Urinary bladder (tissue), 4 donors: ENCODE data around the gene BNIP2. TPM values are rescaled to one million over a fixed set of nuclear protein-coding genes. Genes with fewer than 3 reads are reported as not detected.
"Not testable (repeated sequence)": the region's sequence is repeated elsewhere in the genome, so short reads cannot be mapped to it uniquely, and the experiment has no call there.

Source experiments
- DNase-seq: peaks from one replicate; pipeline ENCODE4 v3.0.0-alpha.2; 2015; ENCODE audit errors: extremely low spot score
- H3K27ac ChIP-seq: one replicate; pipeline ENCODE4 v1.5.1; 2013; ENCODE audit warnings: low read depth, mild to moderate bottlenecking, moderate library complexity
- H3K36me3 ChIP-seq: one replicate; pipeline ENCODE4 v1.6.1; 2013; ENCODE audit warnings: mild to moderate bottlenecking, moderate library complexity; ENCODE audit not compliant: insufficient read depth
- H3K4me1 ChIP-seq: one replicate; pipeline ENCODE4 v1.6.1; 2013; ENCODE audit warnings: mild to moderate bottlenecking, moderate library complexity; ENCODE audit not compliant: insufficient read depth
- H3K4me3 ChIP-seq: one replicate; pipeline ENCODE4 v1.5.1; 2013; ENCODE audit warnings: low read depth, low read length
- WGBS: extraction: QIAGEN DNeasy Blood & Tissue Kit; methylation state at CpG from one replicate; pipeline ENCODE4 v1.1.7; 2013; 5-methylcytosine and 5-hydroxymethylcytosine counted together
- polyA plus RNA-seq: library from polyadenylated mRNA; stranded (reverse); fragments of 200-250 nt; gene quantifications from one replicate; pipeline ENCODE4 v1.2.3, GENCODE V29; 2013
- total RNA-seq: library from RNA; depleted of rRNA; stranded (reverse); fragments of >200 nt; gene quantifications from one replicate; pipeline ENCODE4 v1.2.3, GENCODE V29; 2014
- donor health status: healthy with polysubstance abuse.
- donor health status: healthy.

Gene BNIP2
- total and polyA plus RNA-seq, 2 donors = 57.7 to 115 TPM

DNA sequence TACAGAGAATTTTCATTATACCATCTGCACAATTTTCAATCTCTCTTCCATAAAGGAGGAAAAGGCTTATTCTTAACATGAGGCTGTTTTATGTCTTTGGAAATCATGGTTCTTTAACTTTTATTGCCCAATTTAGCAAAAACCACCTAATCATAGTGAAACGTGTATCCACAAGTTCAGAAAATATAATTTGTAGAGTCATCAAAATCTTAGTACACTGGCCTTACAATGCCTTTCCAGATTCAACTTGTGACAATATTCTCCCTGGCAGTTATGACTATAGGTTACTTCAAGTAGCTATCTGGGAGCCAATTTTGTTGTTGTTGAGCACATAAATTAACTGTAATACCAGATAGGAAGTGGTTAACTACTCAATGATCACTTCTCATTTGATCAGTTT, 10.9 kb downstream of the BNIP2 start:
- Histone ChIP-seq H3K4me3 (no peak overlapping the region), H3K4me1 (no peaks in the 10 kb centered on the region), H3K36me3 (peaks cover 5% of the 10 kb centered on the region), H3K27ac (no peak overlapping the region)
- no peak for DNase-seq
- WGBS = 75% methylated on average over 1 of the region's 1 CpG

GRCh38 chr15:59676565-59676964, 12.6 kb downstream of the BNIP2 start:
- H3K4me3 ChIP-seq = no peak overlapping the region
- DNase-seq = no peak
- peaks cover 10% of the 10 kb centered on the region for H3K36me3 ChIP-seq
- whole genome bisulfite sequencing = 98% methylated on average over 23 of the region's 23 CpGs
- no peaks in the 10 kb centered on the region for H3K4me1 ChIP-seq
- H3K27ac ChIP-seq = no peak overlapping the region

DNA sequence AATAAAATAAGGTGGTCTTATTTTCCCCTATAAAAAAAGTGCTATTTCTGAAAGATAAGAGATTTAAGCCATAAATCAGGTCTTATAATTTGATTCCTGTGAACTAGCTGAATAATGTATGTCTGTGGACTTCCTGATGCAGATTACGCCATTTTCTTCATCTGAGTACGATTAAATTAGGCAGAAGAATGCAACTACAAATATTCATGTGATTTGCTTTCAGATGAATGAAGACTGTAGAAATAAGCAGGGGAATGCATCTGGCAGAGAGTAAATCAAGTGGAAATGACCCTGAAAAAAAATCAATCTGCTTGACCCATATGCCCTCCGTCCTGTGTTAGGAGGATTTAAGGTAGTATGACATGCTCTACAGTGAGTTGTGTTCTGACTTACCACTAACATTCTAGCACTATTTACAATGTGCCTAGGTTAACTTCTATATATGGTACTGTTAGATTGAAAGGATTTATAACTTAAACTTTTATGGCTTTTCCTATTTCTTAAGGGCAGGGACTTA, 14.7 kb downstream of the BNIP2 start:
- WGBS = 96% methylated on average over 3 of the region's 3 CpGs
- no peaks in the 10 kb centered on the region for H3K4me1 ChIP-seq
- DNase-seq = no peak
- peaks cover 11% of the 10 kb centered on the region for H3K36me3 ChIP-seq
- no peak overlapping the region for H3K27ac ChIP-seq
- no peak overlapping the region for H3K4me3 ChIP-seq

GRCh38 chr15:59668556-59668955, 20.6 kb downstream of the BNIP2 start:
- DNase-seq = no peak
- 84% methylated on average over 8 of the region's 8 CpGs for WGBS

GRCh38 chr15:59662260-59662659, 26.9 kb downstream of the BNIP2 start:
- no peak overlapping the region for H3K4me3 ChIP-seq
- no peaks in the 10 kb centered on the region for H3K36me3 ChIP-seq
- H3K4me1 ChIP-seq = no peaks in the 10 kb centered on the region
- 24% methylated on average over 1 of the region's 1 CpG for WGBS
- H3K27ac ChIP-seq = no peak overlapping the region
- no peak for DNase-seq

More at GRCh38 chr15:59668556-59668955, 20.6 kb downstream of the BNIP2 start:
- Histone ChIP-seq H3K27ac (no peak overlapping the region), H3K4me1 (no peaks in the 10 kb centered on the region), H3K36me3 (peaks cover 7% of the 10 kb centered on the region), H3K4me3 (no peak overlapping the region)

DNA sequence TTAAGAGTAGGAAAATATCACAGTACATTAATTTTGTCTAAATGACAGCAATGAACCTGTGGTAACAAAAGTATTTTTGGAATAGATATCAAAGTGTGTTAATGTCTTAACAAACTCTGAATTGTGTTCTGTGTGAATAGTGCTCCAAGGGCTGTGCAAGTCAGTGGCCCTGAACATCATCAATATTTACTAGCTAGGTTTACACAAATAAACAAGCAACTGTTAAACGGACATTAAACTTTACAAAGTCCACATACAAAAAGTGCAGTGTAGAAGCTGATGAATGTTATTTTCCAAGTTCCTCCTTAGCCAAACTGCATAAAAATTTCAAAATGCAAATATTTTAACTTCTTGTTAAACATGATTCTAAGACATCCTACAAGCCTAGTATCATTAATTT, 29.8 kb downstream of the BNIP2 start:
- DNase-seq = no peak
- 61% methylated on average over 1 of the region's 1 CpG for WGBS
- H3K4me3 ChIP-seq = no peak overlapping the region
- H3K36me3 ChIP-seq = no peaks in the 10 kb centered on the region
- H3K4me1 ChIP-seq = no peaks in the 10 kb centered on the region
- H3K27ac ChIP-seq = no peak overlapping the region

- Histone ChIP-seq H3K27ac (no peak overlapping the region), H3K4me3 (peak overlapping the region; percentile 94), H3K4me1 (no peaks in the 10 kb centered on the region), H3K36me3 (no peaks in the 10 kb centered on the region)
- 29% methylated on average over 23 of the region's 23 CpGs for whole genome bisulfite sequencing
- DNase-seq = no peak
These were observed 31.4 kb downstream of the BNIP2 start for GRCh38 chr15:59657635-59658125.

GRCh38 chr15:59656897-59657634, 32.1 kb downstream of the BNIP2 start, which contains the start of gene GTF2A2:
GTF2A2 (minus strand) TSS chr15:59657515; CDS start chr15:59652277, 5,238 bp downstream.
- Histone ChIP-seq H3K4me3 (peak within 1 kb of the TSS; percentile 94), H3K27ac (peak within 1 kb of the TSS; percentile 84), H3K4me1 (no peaks in the 10 kb centered on the region), H3K36me3 (no peaks in the 10 kb centered on the region)
- DNase-seq = peak; percentile 89
- under 1% methylated on average over 59 of the region's 59 CpGs for WGBS

DNA sequence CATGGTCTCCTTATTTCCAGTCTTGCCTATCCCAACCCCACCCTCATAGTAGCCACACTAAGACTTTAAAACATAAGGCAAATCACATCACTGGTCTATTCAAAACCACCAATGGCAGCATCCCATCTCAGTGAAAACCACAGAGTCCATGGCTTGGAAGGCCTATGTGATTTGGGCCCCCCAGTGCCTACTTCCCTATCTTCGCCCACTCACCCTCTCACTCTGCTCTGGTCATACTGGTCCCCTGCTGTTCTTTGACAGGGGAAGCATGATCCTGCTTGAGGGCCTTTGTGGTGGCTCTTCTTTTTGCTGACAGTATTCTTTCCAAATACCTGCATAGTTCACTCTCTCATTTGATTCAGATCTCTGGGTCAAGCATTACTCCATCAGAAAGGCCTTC, 35.1 kb downstream of the BNIP2 start:
- DNase-seq = no peak
- Histone ChIP-seq H3K27ac (no peak overlapping the region), H3K36me3 (peaks cover 2% of the 10 kb centered on the region), H3K4me3 (no peak overlapping the region), H3K4me1 (no peaks in the 10 kb centered on the region)
- 95% methylated on average over 1 of the region's 1 CpG for WGBS

DNA sequence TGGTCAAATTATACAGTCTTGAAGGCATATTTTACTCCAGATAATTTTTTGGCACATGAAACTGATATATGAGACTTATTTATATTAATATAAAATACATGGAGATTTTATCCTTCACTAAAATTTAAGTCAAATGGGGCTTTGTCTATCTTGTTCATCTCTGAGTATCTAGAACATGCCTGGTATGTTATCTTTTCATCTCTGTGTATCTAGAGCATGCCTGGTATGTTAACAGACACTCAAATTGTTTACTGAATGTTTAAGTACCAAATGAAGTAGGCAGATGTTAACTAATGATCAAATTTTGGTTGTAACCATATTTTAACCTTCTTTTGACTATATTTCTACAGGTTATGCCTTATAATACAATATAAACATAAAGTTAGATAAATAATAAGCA, 39.5 kb downstream of the BNIP2 start:
- no peak for DNase-seq
- Histone ChIP-seq H3K4me1 (no peaks in the 10 kb centered on the region), H3K36me3 (peaks cover 2% of the 10 kb centered on the region), H3K27ac (no peak overlapping the region), H3K4me3 (no peak overlapping the region)

- DNase-seq = no peak
- no peak overlapping the region for H3K27ac ChIP-seq
- peaks cover 2% of the 10 kb centered on the region for H3K36me3 ChIP-seq
- no peak overlapping the region for H3K4me3 ChIP-seq
- 84% methylated on average over 1 of the region's 1 CpG for WGBS
- no peaks in the 10 kb centered on the region for H3K4me1 ChIP-seq
These were observed 42.0 kb downstream of the BNIP2 start for GRCh38 chr15:59647085-59647484.

- DNase-seq = no peak
- WGBS = 98% methylated on average over 1 of the region's 1 CpG
- peaks cover 2% of the 10 kb centered on the region for H3K36me3 ChIP-seq
These were observed 42.8 kb downstream of the BNIP2 start for GRCh38 chr15:59646277-59646676.

DNA sequence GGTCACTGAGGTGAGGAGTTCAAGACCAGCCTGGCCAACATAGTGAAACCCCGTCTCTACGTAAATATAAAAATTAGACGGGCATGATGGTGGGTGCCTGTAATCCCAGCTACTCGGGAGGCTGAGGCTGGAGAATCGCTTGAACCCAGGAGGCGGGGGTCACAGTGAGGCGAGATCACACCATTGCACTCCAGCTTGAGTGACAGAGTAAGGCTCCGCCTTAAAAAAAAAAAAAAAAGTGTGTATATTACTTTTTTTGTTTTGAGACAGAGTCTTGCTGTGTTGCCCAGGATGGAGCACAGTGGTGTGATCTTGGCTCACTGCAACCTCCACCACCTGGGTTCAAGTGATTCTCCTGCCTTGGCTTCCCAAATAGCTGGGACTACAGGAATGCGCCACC, 43.3 kb downstream of the BNIP2 start:
- H3K4me3 ChIP-seq, H3K27ac ChIP-seq, H3K4me1 ChIP-seq, H3K36me3 ChIP-seq, DNase-seq: not testable (repeated sequence)
- WGBS = 98% methylated on average over 9 of the region's 9 CpGs

More at GRCh38 chr15:59646277-59646676, 42.8 kb downstream of the BNIP2 start:
- Histone ChIP-seq H3K4me1 (no peaks in the 10 kb centered on the region), H3K4me3 (no peak overlapping the region), H3K27ac (no peak overlapping the region)

DNA sequence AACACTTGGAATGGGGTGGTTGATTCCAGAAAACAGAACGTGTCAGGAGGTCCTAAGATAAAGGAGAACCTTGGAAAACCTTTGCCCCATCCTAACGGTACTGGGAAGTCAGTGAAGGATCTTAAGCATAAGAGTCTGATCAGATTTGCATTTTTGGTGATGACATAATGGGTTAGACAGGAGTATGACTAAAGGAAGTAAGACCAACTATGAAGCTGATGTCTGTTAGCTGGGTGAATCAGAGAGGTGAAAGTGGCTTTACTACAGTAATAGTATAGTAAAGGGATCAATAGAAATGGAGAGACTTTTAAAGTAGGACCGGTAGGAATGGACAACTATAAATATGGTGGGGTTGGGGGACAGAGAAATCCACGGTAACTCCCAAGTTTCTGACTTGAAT, 44.4 kb downstream of the BNIP2 start:
- H3K4me3 ChIP-seq = no peak overlapping the region
- 90% methylated on average over 4 of the region's 4 CpGs for WGBS
- DNase-seq = no peak
- no peak overlapping the region for H3K27ac ChIP-seq
- H3K4me1 ChIP-seq = no peaks in the 10 kb centered on the region
- H3K36me3 ChIP-seq = no peaks in the 10 kb centered on the region
